Osteoblast (primary cell): ENCODE results near the gene TSPO2. TPM values are rescaled to one million over a fixed set of nuclear protein-coding genes. Genes with fewer than 3 reads are reported as not detected.

Source experiments
- DNase-seq: peaks from one replicate; pipeline ENCODE4 v3.0.0; 2011; ENCODE audit warnings: low spot score, mixed read lengths; ENCODE audit not compliant: insufficient read length; ENCODE audit errors: missing footprints
- H2AFZ ChIP-seq: 2 replicates; pipeline ENCODE4 v1.6.0; 2011; ENCODE audit warnings: mild to moderate bottlenecking, low read length
- H3K27ac ChIP-seq: 2 replicates; pipeline ENCODE4 v1.5.1; 2011; ENCODE audit warnings: mild to moderate bottlenecking, low read depth, low read length, moderate library complexity
- H3K27me3 ChIP-seq: 2 replicates; pipeline ENCODE4 v1.6.0; 2012; ENCODE audit warnings: mild to moderate bottlenecking, control low read depth, inconsistent platforms, low read length, moderate library complexity; ENCODE audit not compliant: insufficient read depth
- H3K36me3 ChIP-seq: 2 replicates; pipeline ENCODE4 v1.5.1; 2011; ENCODE audit warnings: mild to moderate bottlenecking, low read length, control low read depth, moderate library complexity; ENCODE audit not compliant: insufficient read depth
- H3K4me1 ChIP-seq: 2 replicates; pipeline ENCODE4 v1.5.1; 2011; ENCODE audit warnings: mild to moderate bottlenecking, low read length, control low read depth, moderate library complexity; ENCODE audit not compliant: insufficient read depth
- H3K4me2 ChIP-seq: 2 replicates; pipeline ENCODE4 v1.6.0; 2011; ENCODE audit warnings: mild to moderate bottlenecking, low read length; ENCODE audit not compliant: insufficient read depth
- H3K4me3 ChIP-seq: fragments of 200-600 bp; sonication (generic); 3 replicates; pipeline ENCODE4 v1.5.1; 2012; ENCODE audit warnings: mild to moderate bottlenecking, low read length, inconsistent platforms; ENCODE audit not compliant: insufficient read depth
- H3K79me2 ChIP-seq: 2 replicates; pipeline ENCODE4 v1.6.0; 2012; ENCODE audit warnings: mild to moderate bottlenecking, low read length, control low read depth, inconsistent platforms; ENCODE audit not compliant: insufficient read depth
- H3K9me3 ChIP-seq: 2 replicates; pipeline ENCODE4 v1.5.1; 2011; ENCODE audit warnings: low read depth, low read length, control low read depth
- H4K20me1 ChIP-seq: 2 replicates; pipeline ENCODE4 v1.6.0; 2012; ENCODE audit warnings: mild to moderate bottlenecking, low read length, control low read depth; ENCODE audit not compliant: insufficient read depth
- total RNA-seq: library from RNA; depleted of rRNA; stranded (reverse); fragments of >200 nt; gene quantifications from 2 replicates; pipeline ENCODE4 v1.2.3, GENCODE V29; 2012
- TF ChIP-seq, protein P1 (sequence below): IDR thresholded peaks from 2 replicates; pipeline ENCODE4 v1.5.1; 2011; ENCODE audit warnings: mild to moderate bottlenecking, low read depth, low read length, moderate library complexity; ENCODE audit errors: extremely low read depth

The TSPO2 gene
- total RNA-seq, 1 donor: not detected

DNA sequence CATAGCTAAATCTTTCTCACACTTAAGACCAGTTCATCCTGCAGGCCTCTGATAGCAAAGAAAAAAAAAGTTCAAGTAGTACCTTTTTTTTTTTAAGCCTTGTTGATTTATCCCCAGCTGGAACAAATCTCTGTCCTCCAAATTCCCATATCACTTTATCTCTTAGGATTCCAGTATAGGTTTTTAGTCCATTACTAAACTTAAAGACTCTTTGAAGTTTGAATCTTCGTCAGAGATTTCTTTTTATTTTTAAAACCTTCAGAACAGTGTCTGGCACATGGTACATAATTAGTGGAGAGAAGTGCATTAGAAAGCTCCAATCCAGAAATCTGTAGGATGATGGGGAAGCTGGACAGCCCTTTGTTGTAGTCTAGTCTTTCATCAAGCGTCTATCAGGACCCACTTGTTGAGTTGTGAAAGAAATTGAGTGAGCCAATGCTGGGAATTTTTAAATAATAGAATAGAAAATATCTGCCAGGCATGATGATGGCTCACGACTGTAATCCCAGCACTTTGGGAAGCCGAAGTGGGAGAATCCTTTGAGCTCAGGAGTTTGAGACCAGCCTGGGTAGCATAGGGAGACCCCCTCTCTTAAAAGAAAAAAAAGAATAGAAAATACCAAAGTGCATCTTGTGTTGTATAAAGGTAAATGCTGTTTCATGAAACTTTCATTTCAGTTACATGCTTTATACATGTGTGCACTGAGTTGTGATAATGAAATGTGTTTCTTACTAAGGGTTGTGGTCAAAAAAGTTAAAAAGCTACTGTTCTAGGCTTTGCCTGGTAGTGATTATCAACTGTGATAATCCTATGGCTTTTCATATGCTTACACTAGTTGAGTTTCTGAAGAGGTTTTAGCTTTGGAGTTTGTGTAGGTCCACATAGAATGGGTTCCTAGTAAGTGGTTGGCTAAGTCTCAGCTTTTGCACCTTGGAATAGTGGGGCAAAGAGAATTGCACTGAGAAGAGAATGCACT is 33.7 kb downstream of the TSPO2 start:
- no peaks in the 10 kb centered on the region for H3K9me3 ChIP-seq

DNA sequence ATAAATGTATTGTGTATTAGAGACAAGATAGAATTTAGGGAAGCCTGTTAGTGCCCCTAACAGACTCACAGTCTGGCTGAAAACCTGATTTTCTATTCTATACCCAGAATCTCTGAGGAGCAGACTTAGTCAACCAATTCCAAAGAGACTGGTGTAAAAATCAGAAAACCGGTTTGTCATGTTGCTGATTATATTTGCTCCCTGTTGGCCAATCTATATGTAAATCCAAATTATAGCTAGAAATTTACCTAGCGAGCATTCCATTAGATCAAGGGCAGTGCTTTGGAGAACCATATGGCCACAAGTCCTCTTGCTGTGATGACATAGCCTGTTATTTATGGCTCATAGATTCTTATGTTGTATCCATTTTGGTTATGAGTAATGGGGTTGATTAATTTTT is 35.3 kb downstream of the TSPO2 start:
- Histone ChIP-seq H3K27me3 (no peaks in the 10 kb centered on the region), H3K36me3 (peaks cover 13% of the 10 kb centered on the region), H4K20me1 (peaks cover 7% of the 10 kb centered on the region), H2AFZ (no peak overlapping the region), H3K79me2 (peaks cover 81% of the 10 kb centered on the region), H3K27ac (no peak overlapping the region), H3K9me3 (no peaks in the 10 kb centered on the region), H3K4me1 (peaks cover 17% of the 10 kb centered on the region), H3K4me2 (no peak overlapping the region), H3K4me3 (no peak overlapping the region)
- DNase-seq: no peak
- TF ChIP-seq, protein P1, sequence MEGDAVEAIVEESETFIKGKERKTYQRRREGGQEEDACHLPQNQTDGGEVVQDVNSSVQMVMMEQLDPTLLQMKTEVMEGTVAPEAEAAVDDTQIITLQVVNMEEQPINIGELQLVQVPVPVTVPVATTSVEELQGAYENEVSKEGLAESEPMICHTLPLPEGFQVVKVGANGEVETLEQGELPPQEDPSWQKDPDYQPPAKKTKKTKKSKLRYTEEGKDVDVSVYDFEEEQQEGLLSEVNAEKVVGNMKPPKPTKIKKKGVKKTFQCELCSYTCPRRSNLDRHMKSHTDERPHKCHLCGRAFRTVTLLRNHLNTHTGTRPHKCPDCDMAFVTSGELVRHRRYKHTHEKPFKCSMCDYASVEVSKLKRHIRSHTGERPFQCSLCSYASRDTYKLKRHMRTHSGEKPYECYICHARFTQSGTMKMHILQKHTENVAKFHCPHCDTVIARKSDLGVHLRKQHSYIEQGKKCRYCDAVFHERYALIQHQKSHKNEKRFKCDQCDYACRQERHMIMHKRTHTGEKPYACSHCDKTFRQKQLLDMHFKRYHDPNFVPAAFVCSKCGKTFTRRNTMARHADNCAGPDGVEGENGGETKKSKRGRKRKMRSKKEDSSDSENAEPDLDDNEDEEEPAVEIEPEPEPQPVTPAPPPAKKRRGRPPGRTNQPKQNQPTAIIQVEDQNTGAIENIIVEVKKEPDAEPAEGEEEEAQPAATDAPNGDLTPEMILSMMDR: no peak

More for the DNA sequence above, 33.7 kb downstream of the TSPO2 start:
- Histone ChIP-seq H3K4me2 (no peak overlapping the region), H3K4me1 (peaks cover 20% of the 10 kb centered on the region), H3K27me3 (no peaks in the 10 kb centered on the region), H4K20me1 (peaks cover 7% of the 10 kb centered on the region), H3K79me2 (peaks cover 72% of the 10 kb centered on the region), H3K4me3 (no peak overlapping the region), H3K27ac (peak overlapping the region; percentile 92), H3K36me3 (peaks cover 12% of the 10 kb centered on the region), H2AFZ (no peak overlapping the region)
- DNase-seq: no peak
- TF ChIP-seq, protein P1: no peak

DNA sequence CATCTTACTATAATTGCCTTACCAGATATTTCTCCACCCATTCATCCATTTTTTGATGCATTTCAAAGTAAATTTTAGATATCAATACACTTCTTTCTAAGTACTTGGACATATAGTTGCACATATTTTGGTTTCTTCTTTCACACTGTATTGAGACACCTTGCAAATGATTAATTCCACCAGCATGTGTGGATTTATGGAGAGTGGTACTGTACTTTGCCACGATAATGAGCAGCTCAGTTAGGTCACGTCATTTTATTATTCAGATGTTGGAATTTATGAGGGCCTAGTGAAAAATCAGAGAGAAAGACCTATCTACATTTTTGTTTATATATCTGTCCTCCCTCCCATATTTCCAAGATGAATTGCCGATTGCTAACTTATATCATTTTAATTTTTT is 35.8 kb downstream of the TSPO2 start:
- TF ChIP-seq, protein P1: no peak
- peaks cover 17% of the 10 kb centered on the region for H3K4me1 ChIP-seq
- no peaks in the 10 kb centered on the region for H3K9me3 ChIP-seq
- H3K4me3 ChIP-seq: no peak overlapping the region
- peaks cover 7% of the 10 kb centered on the region for H4K20me1 ChIP-seq
- no peak overlapping the region for H3K27ac ChIP-seq
- DNase-seq: no peak
- H3K27me3 ChIP-seq: no peaks in the 10 kb centered on the region
- H3K36me3 ChIP-seq: peaks cover 13% of the 10 kb centered on the region
- no peak overlapping the region for H3K4me2 ChIP-seq
- H2AFZ ChIP-seq: no peak overlapping the region
- H3K79me2 ChIP-seq: peaks cover 86% of the 10 kb centered on the region

DNA sequence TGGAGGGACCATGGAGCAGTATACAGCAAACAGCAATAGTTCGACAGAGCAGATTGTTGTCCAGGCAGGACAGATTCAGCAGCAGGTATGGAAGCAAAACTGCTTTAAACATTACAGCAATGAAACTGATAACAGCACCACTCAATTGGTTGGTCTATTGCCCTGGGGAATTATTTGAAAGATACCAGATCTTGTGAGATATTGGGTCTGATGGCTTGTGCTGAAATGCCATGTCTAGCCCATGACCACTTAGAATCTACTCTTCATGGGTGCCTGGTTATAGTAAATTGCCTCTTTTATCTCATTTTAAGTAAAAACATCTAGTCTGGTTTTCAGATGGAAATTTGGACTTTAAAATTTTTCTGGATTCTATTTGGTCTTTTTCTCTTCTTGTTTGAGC is 36.8 kb downstream of the TSPO2 start:
- Histone ChIP-seq H3K9me3 (no peaks in the 10 kb centered on the region), H3K4me1 (peaks cover 15% of the 10 kb centered on the region), H3K27ac (no peak overlapping the region), H4K20me1 (peaks cover 6% of the 10 kb centered on the region), H3K36me3 (peaks cover 16% of the 10 kb centered on the region), H3K27me3 (no peaks in the 10 kb centered on the region), H3K4me3 (no peak overlapping the region), H2AFZ (no peak overlapping the region), H3K4me2 (no peak overlapping the region), H3K79me2 (peaks cover 86% of the 10 kb centered on the region)
- TF ChIP-seq, protein P1: no peak
- DNase-seq: no peak
